HepG2 (cell line): Measurements from ENCODE around the gene PPFIA3. TPM values are rescaled to one million over a fixed set of nuclear protein-coding genes. Genes with fewer than 3 reads are reported as not detected.

ENCODE experiments used
- ATAC-seq: fragments of 200-7000 bp; cut with Tn5 transposase; 3 replicates; pipeline ENCODE4 v1.9.1; 2020; ENCODE audit warnings: mild to moderate bottlenecking, moderate library complexity
- BruUV-seq: library from RNA; stranded (reverse); fragments of 400-500 nt; replicated peaks from 2 replicates; lab custom pipeline; 2021; lab: Mats Ljungman, UMichigan
- CTCF ChIA-PET: fragments of 300-600 bp; formaldehyde crosslinking; extraction: SDS; loops from one replicate; lab custom pipeline; 2021; ENCODE audit warnings: low total read pairs, inconsistent platforms, low intra/inter-chr PET ratio; lab: Yijun Ruan, JAX
- POLR2A ChIA-PET: fragments of 350-600 bp; sonication (Branson Sonifier 250); formaldehyde crosslinking; loops from one replicate; lab custom pipeline; 2020; ENCODE audit warnings: antibody characterized with exemption, inconsistent platforms; lab: Yijun Ruan, JAX
- DNase-seq: peaks from one replicate; pipeline ENCODE4 v3.0.0-alpha.2; 2015; ENCODE audit warnings: low spot score
- FAIRE-seq: peaks from 3 replicates; lab custom pipeline; 2011; peaks lifted over from hg19 to GRCh38; lab: Jason Lieb, UNC
- H2AFZ ChIP-seq: one replicate; pipeline ENCODE4 v1.6.1; 2011; ENCODE audit warnings: low read length, inconsistent platforms
- H3K27ac ChIP-seq: fragments of 300-600 bp; 3 replicates; pipeline ENCODE4 v1.8.0; 2011; ENCODE audit warnings: mixed run types, mild to moderate bottlenecking, mixed read lengths, low read length, inconsistent platforms; ENCODE audit not compliant: insufficient read depth; ENCODE audit errors: extremely low read length
- H3K27me3 ChIP-seq, 2 experiments: fragments of 200-600 bp in 1 of 2; 2 replicates in 1 of 2; 3 replicates in 1 of 2; pipeline versions ENCODE4 v1.6.0 to v1.8.0; 2011; ENCODE audit warnings: low read length in 2 of 2, mild to moderate bottlenecking in 2 of 2, moderate library complexity in 2 of 2, inconsistent platforms in 1 of 2; ENCODE audit not compliant: insufficient read depth in 2 of 2, control insufficient read depth in 1 of 2
- H3K36me3 ChIP-seq, 2 experiments: fragments of 200-600 bp in 1 of 2; replicated peaks in 1 of 2; 2 replicates in 1 of 2; 3 replicates in 1 of 2; pipeline versions ENCODE4 v1.5.1 to v1.8.0; 2011; ENCODE audit warnings: low read length in 2 of 2, inconsistent platforms in 1 of 2; ENCODE audit not compliant: insufficient read depth in 2 of 2, control insufficient read depth in 1 of 2
- H3K4me1 ChIP-seq: 2 replicates; pipeline ENCODE4 v1.5.1; 2012; ENCODE audit warnings: low read length, inconsistent platforms; ENCODE audit not compliant: insufficient read depth
- H3K4me2 ChIP-seq: 2 replicates; pipeline ENCODE4 v1.6.0; 2011; ENCODE audit warnings: low read depth, low read length, inconsistent platforms
- H3K4me3 ChIP-seq, 3 experiments: fragments of 200-600 bp in 1 of 3; sonication (generic), shearing (Covaris generic) in 1 of 3; replicated peaks in 1 of 3; 2 replicates each; pipeline ENCODE4 v1.5.1; 2011 to 2016; ENCODE audit warnings: low read length in 3 of 3, inconsistent platforms in 2 of 3, low read depth in 2 of 3, mild to moderate bottlenecking in 2 of 3, control low read depth in 1 of 3, mixed read lengths in 1 of 3; ENCODE audit not compliant: insufficient read depth in 1 of 3
- H3K79me2 ChIP-seq: one replicate; pipeline ENCODE4 v1.6.1; 2011; ENCODE audit warnings: low read length, inconsistent platforms; ENCODE audit not compliant: insufficient read depth
- H3K9ac ChIP-seq: 2 replicates; pipeline ENCODE4 v1.6.0; 2011; ENCODE audit warnings: mild to moderate bottlenecking, low read depth, low read length, inconsistent platforms; ENCODE audit not compliant: insufficient read depth
- H3K9me3 ChIP-seq: 2 replicates; pipeline ENCODE4 v1.5.1; 2012; ENCODE audit warnings: mild to moderate bottlenecking, low read length
- H4K20me1 ChIP-seq: 2 replicates; pipeline ENCODE4 v1.6.0; 2011; ENCODE audit warnings: inconsistent platforms, mild to moderate bottlenecking, low read length, moderate library complexity; ENCODE audit not compliant: insufficient read depth
- ATF2 ChIP-seq: sonication (generic); formaldehyde crosslinking; IDR thresholded peaks from 2 replicates; pipeline ENCODE4 v1.4.0; 2020; ENCODE audit warnings: missing genetic modification reagents
- DR1 ChIP-seq: sonication (generic); formaldehyde crosslinking; IDR thresholded peaks from 2 replicates; pipeline ENCODE4 v1.8.0; 2021; ENCODE audit warnings: mild to moderate bottlenecking, missing genetic modification reagents, inconsistent platforms
- HCFC1 ChIP-seq: fragments of 150-350 bp; IDR thresholded peaks from 2 replicates; pipeline ENCODE4 v1.6.1; 2014; ENCODE audit warnings: low read depth, low read length
- HMGA1 ChIP-seq: sonication (generic); formaldehyde crosslinking; conservative IDR thresholded peaks from 2 replicates; pipeline ENCODE4 v1.4.0; 2020; ENCODE audit warnings: missing genetic modification reagents
- JUNB ChIP-seq: sonication (generic); formaldehyde crosslinking; IDR thresholded peaks from 2 replicates; pipeline ENCODE4 v1.8.0; 2022; ENCODE audit warnings: missing genetic modification reagents, mild to moderate bottlenecking, borderline replicate concordance
- KMT2B ChIP-seq: IDR thresholded peaks from 2 replicates; pipeline ENCODE4 v1.6.1; 2016; ENCODE audit warnings: missing genetic modification reagents, missing compliant biosample characterization
- MEF2D ChIP-seq: sonication (generic); formaldehyde crosslinking; IDR thresholded peaks from 2 replicates; pipeline ENCODE4 v1.5.1; 2020; ENCODE audit warnings: mild to moderate bottlenecking, missing genetic modification reagents
- PAF1 ChIP-seq: IDR thresholded peaks from 2 replicates; pipeline ENCODE4 v1.6.1; 2016; ENCODE audit warnings: missing genetic modification reagents, missing compliant biosample characterization
- PITX1 ChIP-seq: sonication (generic); formaldehyde crosslinking; IDR thresholded peaks from 2 replicates; pipeline ENCODE4 v1.5.1; 2020; ENCODE audit warnings: mild to moderate bottlenecking, missing genetic modification reagents
- TAF1 ChIP-seq: sonication (generic); formaldehyde crosslinking; IDR thresholded peaks from 2 replicates; pipeline ENCODE4 v1.4.0; 2020; ENCODE audit warnings: missing genetic modification reagents
- TFE3 ChIP-seq: IDR thresholded peaks from 2 replicates; pipeline ENCODE4 v1.6.1; 2016
- TGIF2 ChIP-seq: IDR thresholded peaks from 2 replicates; pipeline ENCODE4 v1.6.1; 2016; ENCODE audit warnings: control low read depth, missing compliant biosample characterization
- TSC22D2 ChIP-seq: sonication (generic); formaldehyde crosslinking; IDR thresholded peaks from 2 replicates; pipeline ENCODE4 v1.5.1; 2020; ENCODE audit warnings: missing genetic modification reagents, mild to moderate bottlenecking, borderline replicate concordance
- ZFP91 ChIP-seq: sonication (generic); formaldehyde crosslinking; IDR thresholded peaks from 2 replicates; pipeline ENCODE4 v1.9.0; 2022; ENCODE audit warnings: missing genetic modification reagents, mild to moderate bottlenecking, borderline replicate concordance
- ZNF235 ChIP-seq: sonication (generic); formaldehyde crosslinking; IDR thresholded peaks from 2 replicates; pipeline ENCODE4 v1.8.1; 2023; ENCODE audit warnings: mild to moderate bottlenecking, missing genetic modification reagents, borderline replicate concordance
- ZNF335 ChIP-seq: sonication (generic); formaldehyde crosslinking; IDR thresholded peaks from 2 replicates; pipeline ENCODE4 v1.4.0; 2020; ENCODE audit warnings: missing genetic modification reagents
- ZNF430 ChIP-seq: sonication (generic); formaldehyde crosslinking; IDR thresholded peaks from 2 replicates; pipeline ENCODE4 v1.9.0; 2021; ENCODE audit warnings: mild to moderate bottlenecking, missing genetic modification reagents
- ZNF781 ChIP-seq: sonication (generic); formaldehyde crosslinking; IDR thresholded peaks from 2 replicates; pipeline ENCODE4 v1.5.1; 2020; ENCODE audit warnings: borderline replicate concordance, mild to moderate bottlenecking, missing genetic modification reagents; ENCODE audit errors: not compliant biosample characterization
- ZSCAN25 ChIP-seq: sonication (generic); formaldehyde crosslinking; IDR thresholded peaks from 2 replicates; pipeline ENCODE4 v1.8.0; 2022; ENCODE audit warnings: mild to moderate bottlenecking, missing genetic modification reagents
- ZZZ3 ChIP-seq: sonication (generic); formaldehyde crosslinking; IDR thresholded peaks from 2 replicates; pipeline ENCODE4 v1.4.0; 2020; ENCODE audit warnings: missing genetic modification reagents, mild to moderate bottlenecking, borderline replicate concordance
- WGBS: methylation state at CpG from one replicate; pipeline ENCODE4 v1.1.6; 2017; ENCODE audit warnings: low lambda C conversion rate; 5-methylcytosine and 5-hydroxymethylcytosine counted together
- in situ Hi-C: cut with HindIII; loops from 2 replicates; pipeline ENCODE4 v1.10.0; 2017; ENCODE audit warnings: low pct_unique_long_range_greater_than_20kb; ENCODE audit not compliant: extremely low pct_ligation_motif_present
- intact Hi-C: fragments of 100-400 bp; cut with micrococcal nuclease; formaldehyde crosslinking; loops from one replicate; pipeline ENCODE4 v1.10.0; 2022; ENCODE audit not compliant: unreplicated experiment
- polyA plus RNA-seq, 8 experiments: library from polyadenylated mRNA; depleted of rRNA in 3 of 8; stranded (reverse) in 7 of 8; unstranded in 1 of 8; fragments of >200 nt; fragmentation: Illumina TruSeq in 4 of 8; extraction: Trizol in 4 of 8; gene quantifications; 2 replicates each; pipeline versions ENCODE4 v1.2.1 to v1.2.3, GENCODE V29; 2011 to 2016; ENCODE audit warnings: low read depth in 4 of 8, missing spikeins in 1 of 8, mixed read lengths in 1 of 8; ENCODE audit not compliant: insufficient read depth in 1 of 8
- total RNA-seq, 5 experiments: library from RNA; depleted of rRNA; stranded (reverse); fragments of >200 nt; fragmentation: Illumina TruSeq; extraction: Trizol; gene quantifications; 2 replicates each; pipeline ENCODE4 v1.2.3, GENCODE V29; 2016; ENCODE audit warnings: low read depth in 1 of 5

Gene PPFIA3
- total and polyA plus RNA-seq, 2 of the 13 experiments (the other 11 are each of a cell fraction or from before 2014, with no cell fraction given), result 6.7 to 8.6 TPM

- no peak overlapping the region for H2AFZ ChIP-seq
- TF ChIP-seq PITX1 (CRISPR knock-in tag), result peak; percentile 44; the same call in 1 of the 2 replicates
- peak; percentile 39; the same call in 1 of the 2 replicates for TF ChIP-seq ATF2 (CRISPR knock-in tag)
- TF ChIP-seq ZNF335, result 0 out of 2 replicates have a peak, but pooled peaks have one; percentile 39
- no peak for TF ChIP-seq HMGA1 (CRISPR knock-in tag)
- TF ChIP-seq HCFC1, result peak; percentile 56; the same call in 1 of the 2 replicates
- TF ChIP-seq PAF1 (CRISPR knock-in tag), result no peak
- TF ChIP-seq TFE3, result no peak
- peak; percentile 9; the same call in 1 of the 2 replicates for TF ChIP-seq TAF1 (CRISPR knock-in tag)
- TF ChIP-seq MEF2D (CRISPR knock-in tag), result 0 out of 2 replicates have a peak, but pooled peaks have one; percentile 29
- TF ChIP-seq TGIF2 (CRISPR knock-in tag), result peak; percentile 46; the same call in 1 of the 2 replicates
- TF ChIP-seq TSC22D2 (CRISPR knock-in tag), result 0 out of 2 replicates have a peak, but pooled peaks have one; percentile 42
- TF ChIP-seq ZNF781 (CRISPR knock-in tag), result peak; percentile 53
- no peak for TF ChIP-seq DR1 (CRISPR knock-in tag)
- peak; percentile 81; the same call in 1 of the 2 replicates for TF ChIP-seq ZFP91 (CRISPR knock-in tag)
- TF ChIP-seq ZNF430 (CRISPR knock-in tag), result 0 out of 2 replicates have a peak, but pooled peaks have one; percentile 40
- no peak for TF ChIP-seq ZNF235 (CRISPR knock-in tag)
- TF ChIP-seq KMT2B (CRISPR knock-in tag), result peak; percentile 36; the same call in 1 of the 2 replicates
- no peak for TF ChIP-seq JUNB (CRISPR knock-in tag)
- TF ChIP-seq ZZZ3, result no peak
- 0 out of 2 replicates have a peak, but pooled peaks have one; percentile 4 for TF ChIP-seq ZSCAN25
These were observed 4.5 kb upstream of the PPFIA3 start for GRCh38 chr19:49114630-49115363.

More at GRCh38 chr19:49114630-49115363, 4.5 kb upstream of the PPFIA3 start:
- ChIA-PET POLR2A (interaction anchor here (0.7 to 2.2 kb wide), 10 partner anchors 9 to 338 kb away, joined by 3 to 14 read pairs (median 5); partner anchors contain the start of genes ALDH16A1, HRC and RUVBL2), CTCF (no interaction called here)
- Histone ChIP-seq H3K4me1 (peaks cover 51% of the 10 kb centered on the region), H3K79me2 (peaks cover 4% of the 10 kb centered on the region), H3K4me3 (peak overlapping the region; percentile 71 to 85 (median 78)), H3K4me2 (peak overlapping the region; percentile 91), H3K27ac (peak overlapping the region; percentile 72), H4K20me1 (no peaks in the 10 kb centered on the region), H3K27me3 (no peaks in the 10 kb centered on the region), H3K36me3 (no peaks in the 10 kb centered on the region), H3K9ac (peak overlapping the region; percentile 74), H3K9me3 (no peaks in the 10 kb centered on the region)
- DNase-seq, result peak; percentile 46
- intact Hi-C loops (no loop called here), in situ Hi-C loops (loop anchor here (5.0 kb wide), 1 partner anchor 38 kb away; no protein-coding TSS in a partner anchor)
- 3% methylated on average over 13 of the region's 68 CpGs for WGBS
- peak; percentile 28 for ATAC-seq
- no peak for FAIRE-seq
- BruUV-seq, result no TSS peak
